ENCODE data around the gene SF3A2. TPM values are rescaled to one million over a fixed set of nuclear protein-coding genes. Genes with fewer than 3 reads are reported as not detected.

Gene SF3A2
- total and polyA plus RNA-seq, 2 donors (not counting 1 experiment from before 2014, with no cell fraction given) = 98.2 to 140 TPM

DNA sequence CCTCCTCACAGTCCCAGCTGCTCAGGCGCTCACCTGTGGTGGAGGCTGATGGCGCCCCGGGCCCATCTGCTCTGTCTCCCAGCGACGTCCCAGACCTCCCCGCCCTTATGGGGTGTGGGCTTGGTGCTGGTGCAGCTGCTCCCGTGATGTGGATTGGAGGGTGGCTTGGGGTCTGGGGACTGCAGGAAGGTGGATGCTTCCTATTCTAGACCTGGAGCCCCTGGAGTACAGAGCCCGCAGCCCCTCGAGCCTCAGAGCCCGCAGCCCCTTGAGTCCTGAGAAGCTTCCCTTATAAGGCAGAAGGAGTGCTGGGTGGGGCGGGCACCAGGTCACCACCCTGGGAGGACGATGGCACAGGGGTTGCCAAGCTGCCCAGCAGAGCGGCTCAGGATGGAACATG lies 41.3 kb upstream of the SF3A2 start:
- Histone ChIP-seq H3K9ac (ENCODE audit: low read length) (no peak overlapping the region), H4K20me1 (ENCODE audit: control insufficient read depth, insufficient read depth, low read length, poor library complexity, severe bottlenecking) (peaks cover 90% of the 10 kb centered on the region), H3K4me3 (ENCODE audit: control extremely low read depth in 1 of 5, extremely low read depth in 1 of 5, insufficient read depth in 1 of 5, low read depth in 2 of 5, low read length in 4 of 5) (no peak overlapping the region), H3K79me2 (ENCODE audit: control insufficient read depth, insufficient read depth, low read length) (peaks cover 98% of the 10 kb centered on the region), H3K27ac (ENCODE audit: low read length in 2 of 2) (no peak overlapping the region), H2AFZ (ENCODE audit: insufficient read depth, low read depth, low read length, poor library complexity, severe bottlenecking) (no peak overlapping the region), H3K36me3 (replicated peaks in 1 of 2; ENCODE audit: control extremely low read depth in 1 of 2, control insufficient read depth in 1 of 2, extremely low read depth in 1 of 2, insufficient read depth in 2 of 2, low read length in 1 of 2) (peaks cover 0 to 65% of the 10 kb centered on the region in 2 experiments), H3K4me1 (ENCODE audit: control insufficient read depth in 2 of 2, insufficient read depth in 2 of 2, low read length in 2 of 2) (no peaks in the 10 kb centered on the region), H3K27me3 (replicated peaks in 1 of 4; ENCODE audit: control extremely low read depth in 1 of 4, control insufficient read depth in 3 of 4, insufficient read depth in 4 of 4, low read length in 3 of 4) (no peaks in the 10 kb centered on the region), H3K4me2 (replicated peaks; ENCODE audit: low read depth, low read length, poor library complexity, severe bottlenecking) (no peak overlapping the region), H3K9me3 (ENCODE audit: control extremely low read depth in 1 of 3, control insufficient read depth in 2 of 3, insufficient read depth in 1 of 3, low read length in 2 of 3) (no peaks in the 10 kb centered on the region)
- 99% methylated on average over 13 of the region's 13 CpGs for WGBS (ENCODE audit: insufficient coverage)
- ChIA-PET POLR2A (no interaction called here), CTCF (interaction anchor here (1.0 kb wide), 1 partner anchor 13 kb away, joined by 3 read pairs; no protein-coding TSS in a partner anchor)
- TF ChIP-seq, protein P1, sequence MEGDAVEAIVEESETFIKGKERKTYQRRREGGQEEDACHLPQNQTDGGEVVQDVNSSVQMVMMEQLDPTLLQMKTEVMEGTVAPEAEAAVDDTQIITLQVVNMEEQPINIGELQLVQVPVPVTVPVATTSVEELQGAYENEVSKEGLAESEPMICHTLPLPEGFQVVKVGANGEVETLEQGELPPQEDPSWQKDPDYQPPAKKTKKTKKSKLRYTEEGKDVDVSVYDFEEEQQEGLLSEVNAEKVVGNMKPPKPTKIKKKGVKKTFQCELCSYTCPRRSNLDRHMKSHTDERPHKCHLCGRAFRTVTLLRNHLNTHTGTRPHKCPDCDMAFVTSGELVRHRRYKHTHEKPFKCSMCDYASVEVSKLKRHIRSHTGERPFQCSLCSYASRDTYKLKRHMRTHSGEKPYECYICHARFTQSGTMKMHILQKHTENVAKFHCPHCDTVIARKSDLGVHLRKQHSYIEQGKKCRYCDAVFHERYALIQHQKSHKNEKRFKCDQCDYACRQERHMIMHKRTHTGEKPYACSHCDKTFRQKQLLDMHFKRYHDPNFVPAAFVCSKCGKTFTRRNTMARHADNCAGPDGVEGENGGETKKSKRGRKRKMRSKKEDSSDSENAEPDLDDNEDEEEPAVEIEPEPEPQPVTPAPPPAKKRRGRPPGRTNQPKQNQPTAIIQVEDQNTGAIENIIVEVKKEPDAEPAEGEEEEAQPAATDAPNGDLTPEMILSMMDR (IDR thresholded peaks at IDR 0.05) = no peak
- no peak for TF ChIP-seq EZH2 (IDR thresholded peaks at IDR 0.05; ENCODE audit: borderline replicate concordance, insufficient read depth, low read depth, low read length, poor library complexity, severe bottlenecking)
- ATAC-seq (ENCODE audit: low read depth) (no peak), DNase-seq (no peak)
- intact Hi-C loops (cut with micrococcal nuclease) = no loop called here
- Mint-ChIP-seq H3K9me3 (ENCODE audit: insufficient read depth) (no peaks in the 10 kb centered on the region), H3K27ac (no peak overlapping the region), H3K4me1 (peaks cover 3% of the 10 kb centered on the region), H3K27me3 (no peaks in the 10 kb centered on the region), H3K4me3 (no peak overlapping the region)

DNA sequence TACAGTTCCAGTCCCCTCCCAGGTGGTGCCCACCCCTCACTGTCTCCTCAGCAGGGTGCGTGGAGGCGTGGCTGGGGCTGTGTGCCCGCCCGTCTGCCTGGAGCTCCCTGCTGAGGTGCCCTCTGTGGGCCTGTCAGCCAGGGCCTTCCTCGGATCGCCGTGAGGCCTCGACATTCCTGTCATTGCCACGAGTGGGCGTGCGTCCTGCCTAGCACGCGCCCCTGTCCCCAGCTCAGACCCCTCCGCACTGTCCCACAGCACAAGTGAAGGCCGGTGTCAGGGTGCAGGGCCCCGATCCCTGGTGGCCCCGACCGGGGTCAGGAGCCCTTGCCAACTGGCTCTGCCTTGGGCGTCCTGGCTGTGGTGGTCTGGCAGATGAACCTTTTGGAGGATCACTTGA lies 40.7 kb upstream of the SF3A2 start:
- H3K27ac ChIP-seq (ENCODE audit: low read length in 2 of 2) = no peak overlapping the region
- H3K27me3 Mint-ChIP-seq = no peaks in the 10 kb centered on the region
- ChIA-PET POLR2A (no interaction called here), CTCF (interaction anchor here (1.0 kb wide), 1 partner anchor 13 kb away, joined by 3 read pairs; no protein-coding TSS in a partner anchor)
- H3K4me3 ChIP-seq (ENCODE audit: control extremely low read depth in 1 of 5, extremely low read depth in 1 of 5, insufficient read depth in 1 of 5, low read depth in 2 of 5, low read length in 4 of 5) = no peak overlapping the region
- intact Hi-C loops (cut with micrococcal nuclease) = no loop called here
- H3K4me2 ChIP-seq (replicated peaks; ENCODE audit: low read depth, low read length, poor library complexity, severe bottlenecking) = no peak overlapping the region
- peaks cover 0 to 65% of the 10 kb centered on the region in 2 experiments for H3K36me3 ChIP-seq (replicated peaks in 1 of 2; ENCODE audit: control extremely low read depth in 1 of 2, control insufficient read depth in 1 of 2, extremely low read depth in 1 of 2, insufficient read depth in 2 of 2, low read length in 1 of 2)
- 98% methylated on average over 19 of the region's 19 CpGs for WGBS (ENCODE audit: insufficient coverage)
- H4K20me1 ChIP-seq (ENCODE audit: control insufficient read depth, insufficient read depth, low read length, poor library complexity, severe bottlenecking) = peaks cover 90% of the 10 kb centered on the region
- ATAC-seq (ENCODE audit: low read depth) (no peak), DNase-seq (no peak)
- H3K9ac ChIP-seq (ENCODE audit: low read length) = no peak overlapping the region
- peaks cover 98% of the 10 kb centered on the region for H3K79me2 ChIP-seq (ENCODE audit: control insufficient read depth, insufficient read depth, low read length)
- no peaks in the 10 kb centered on the region for H3K9me3 Mint-ChIP-seq (ENCODE audit: insufficient read depth)
- peaks cover 3% of the 10 kb centered on the region for H3K4me1 Mint-ChIP-seq
- H3K9me3 ChIP-seq (ENCODE audit: control extremely low read depth in 1 of 3, control insufficient read depth in 2 of 3, insufficient read depth in 1 of 3, low read length in 2 of 3) = no peaks in the 10 kb centered on the region
- no peak overlapping the region for H3K27ac Mint-ChIP-seq
- H3K4me1 ChIP-seq (ENCODE audit: control insufficient read depth in 2 of 2, insufficient read depth in 2 of 2, low read length in 2 of 2) = no peaks in the 10 kb centered on the region
- no peak overlapping the region for H3K4me3 Mint-ChIP-seq
- H2AFZ ChIP-seq (ENCODE audit: insufficient read depth, low read depth, low read length, poor library complexity, severe bottlenecking) = no peak overlapping the region
- no peak for TF ChIP-seq EZH2 (IDR thresholded peaks at IDR 0.05; ENCODE audit: borderline replicate concordance, insufficient read depth, low read depth, low read length, poor library complexity, severe bottlenecking)
- TF ChIP-seq, protein P1 (IDR thresholded peaks at IDR 0.05) = no peak
- no peaks in the 10 kb centered on the region for H3K27me3 ChIP-seq (replicated peaks in 1 of 4; ENCODE audit: control extremely low read depth in 1 of 4, control insufficient read depth in 3 of 4, insufficient read depth in 4 of 4, low read length in 3 of 4)
